NCI-H510A (cell line): ENCODE results near the gene SLCO2A1.

Source experiments
- DNase-seq: peaks from one replicate; lab custom pipeline; 2025; lab: John Stamatoyannopoulos, UW

The SLCO2A1 gene

DNA sequence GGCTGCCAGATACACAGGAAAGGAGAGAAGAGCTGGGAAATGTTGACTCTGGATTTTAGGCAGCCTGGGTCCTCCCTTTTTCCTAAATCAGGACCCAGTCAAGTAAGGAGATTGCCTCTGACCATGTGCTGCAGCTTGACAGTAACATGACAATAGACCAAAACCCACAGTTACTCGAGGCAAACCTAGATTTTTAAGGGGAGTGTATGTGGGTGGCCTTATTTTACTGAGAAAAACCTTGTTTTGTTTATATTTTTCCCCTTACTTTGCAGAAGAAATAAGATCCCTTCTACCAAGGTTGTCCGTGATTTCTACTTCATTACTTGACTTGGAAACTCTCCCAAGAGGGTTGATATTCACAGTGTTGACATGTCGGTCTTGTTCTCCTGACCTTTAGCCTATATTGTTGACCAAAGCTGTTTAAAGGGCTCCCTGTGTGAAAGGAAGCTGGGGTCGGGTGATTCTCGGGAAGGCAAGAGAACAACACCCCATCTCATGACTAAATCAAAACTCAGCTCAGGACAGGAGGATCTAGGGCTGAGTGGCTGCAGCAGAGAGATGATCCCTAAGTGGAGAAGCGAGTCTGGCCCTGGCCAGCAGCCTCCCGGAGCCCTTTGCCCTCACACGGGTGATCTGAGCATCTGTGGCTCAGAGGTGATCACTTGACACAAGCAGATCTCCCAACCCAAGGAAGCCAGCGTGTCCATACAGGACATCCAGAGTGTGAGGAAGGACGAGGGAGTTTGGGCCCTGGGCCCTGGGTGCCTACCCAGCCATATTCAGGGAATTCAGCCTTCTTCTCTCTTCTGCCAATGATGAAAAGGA, 31.0 kb upstream of the SLCO2A1 start:
- no peak for DNase-seq

- no peak for DNase-seq
Observed at GRCh38 chr3:134059671-134060560, 30.2 kb upstream of the SLCO2A1 start.

DNA sequence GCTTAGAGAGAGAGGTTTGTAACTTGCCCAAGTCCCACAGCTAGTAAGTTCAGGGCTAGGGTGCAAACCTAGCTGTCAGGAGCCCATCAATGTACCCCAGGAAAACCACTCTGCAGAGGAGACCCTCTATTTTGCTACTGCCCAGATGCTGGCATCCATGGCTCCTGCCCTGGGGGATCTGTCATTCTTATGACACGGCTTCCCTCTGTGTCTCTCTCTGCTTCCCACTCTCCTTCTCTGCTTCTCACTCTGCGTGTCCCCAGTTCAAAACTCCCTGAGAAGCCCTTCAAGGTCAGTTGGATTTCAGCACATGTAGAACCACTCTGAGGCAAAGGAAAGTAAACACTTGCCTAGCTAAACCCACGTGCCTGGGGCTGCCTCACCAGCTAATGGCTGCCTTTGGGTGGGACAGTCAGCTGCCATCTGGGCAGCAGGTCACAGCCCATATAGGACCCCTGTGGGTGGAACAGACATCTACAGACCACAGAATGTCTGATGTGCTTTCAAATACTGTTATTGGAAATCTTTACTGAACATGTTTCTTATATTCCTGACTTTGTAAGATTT, 29.4 kb upstream of the SLCO2A1 start:
- no peak for DNase-seq

- no peak for DNase-seq
Observed at GRCh38 chr3:134057654-134058110, 28.0 kb upstream of the SLCO2A1 start.

DNA sequence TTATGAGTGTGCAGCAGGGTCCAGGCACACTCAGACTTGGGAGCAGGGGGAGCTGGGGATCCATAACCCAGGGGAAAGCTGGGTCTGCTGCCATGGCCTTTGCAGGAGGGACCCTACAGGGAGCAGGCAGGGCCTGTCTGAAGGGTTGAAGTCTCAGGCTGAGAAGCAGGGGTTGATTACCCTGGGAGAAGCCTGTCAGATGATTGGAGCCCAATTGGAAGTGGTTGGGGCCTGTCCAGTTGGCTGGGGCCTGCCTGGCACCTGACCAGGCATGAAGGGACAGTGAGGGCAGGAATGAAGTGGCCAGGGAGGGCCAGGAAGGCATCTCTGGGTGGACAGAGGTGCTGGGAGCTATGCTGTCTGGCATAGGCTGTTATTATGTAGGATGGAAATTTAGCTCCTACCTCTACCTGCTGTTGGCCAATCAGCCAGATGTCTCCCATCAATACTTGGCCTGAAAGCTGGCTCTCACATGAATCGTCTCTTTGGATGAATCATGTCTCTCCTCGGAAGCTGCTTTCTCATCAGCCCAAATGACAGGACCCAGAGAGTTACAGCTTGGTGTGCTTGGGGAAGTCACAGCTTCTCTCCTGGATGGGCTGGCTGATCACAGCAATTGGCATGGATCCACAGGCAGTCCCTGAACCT, 27.4 kb upstream of the SLCO2A1 start:
- DNase-seq, result no peak

DNA sequence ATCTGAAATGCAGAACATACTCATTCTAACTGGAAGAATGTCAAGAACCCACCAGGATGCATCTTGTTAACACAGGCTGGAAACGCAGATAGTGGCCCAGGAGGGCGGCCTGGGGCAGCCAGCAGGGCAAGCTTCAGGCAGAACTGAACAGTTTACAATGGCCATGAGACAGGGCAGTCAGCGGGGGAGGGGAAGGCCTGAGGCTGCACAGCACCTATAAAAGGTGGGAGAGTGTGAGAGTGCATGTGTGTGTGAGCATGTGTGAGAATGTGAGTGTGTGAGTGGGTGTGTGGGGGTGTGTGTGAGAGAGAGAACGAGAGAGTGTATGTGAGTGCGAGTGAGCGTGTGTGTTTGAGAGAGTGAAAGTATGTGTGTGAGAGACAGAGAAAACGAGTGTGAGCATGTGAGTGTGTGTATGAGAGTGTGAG, 26.8 kb upstream of the SLCO2A1 start:
- DNase-seq, result no peak

- no peak for DNase-seq
Observed at GRCh38 chr3:134055661-134056060, 25.9 kb upstream of the SLCO2A1 start.

DNA sequence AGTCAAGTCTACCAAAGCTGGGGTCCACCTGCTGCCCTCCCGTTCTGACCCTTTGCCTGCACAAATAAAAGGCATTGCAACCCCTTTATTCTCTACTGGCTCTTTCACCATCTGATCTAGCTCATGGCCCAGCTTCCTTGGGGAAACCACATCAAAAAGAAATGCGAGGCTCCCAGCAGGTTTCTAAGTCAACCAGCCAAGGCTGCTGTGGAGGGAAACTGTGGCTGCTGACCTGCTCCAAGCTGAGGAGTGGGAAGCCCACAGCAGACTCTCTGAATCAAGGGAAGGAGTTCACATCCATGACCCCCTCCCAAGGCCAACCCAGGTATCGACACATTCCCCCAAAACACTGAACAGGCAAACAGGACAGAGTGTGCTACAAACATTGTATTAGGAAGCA, 25.2 kb upstream of the SLCO2A1 start:
- DNase-seq, result no peak

DNA sequence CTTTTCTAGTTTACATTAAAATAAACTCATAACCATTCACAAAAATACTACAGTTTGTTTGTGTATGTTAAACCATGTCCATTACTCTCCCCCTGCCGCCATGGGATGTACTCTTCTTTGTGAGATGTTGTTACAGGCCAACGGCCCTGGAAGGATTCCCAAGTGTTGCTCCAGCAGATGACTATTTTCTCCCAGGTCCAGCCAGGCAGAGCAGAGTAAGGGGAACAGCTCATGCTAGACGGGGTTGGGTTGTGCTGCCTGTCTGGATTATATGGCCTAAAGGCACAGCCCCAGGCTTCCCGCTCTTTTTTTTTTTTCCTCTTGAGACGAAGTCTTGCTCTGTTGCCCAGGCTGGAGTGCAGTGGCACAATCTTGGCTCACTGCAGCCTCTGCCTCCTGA, 24.5 kb upstream of the SLCO2A1 start:
- no peak for DNase-seq

DNA sequence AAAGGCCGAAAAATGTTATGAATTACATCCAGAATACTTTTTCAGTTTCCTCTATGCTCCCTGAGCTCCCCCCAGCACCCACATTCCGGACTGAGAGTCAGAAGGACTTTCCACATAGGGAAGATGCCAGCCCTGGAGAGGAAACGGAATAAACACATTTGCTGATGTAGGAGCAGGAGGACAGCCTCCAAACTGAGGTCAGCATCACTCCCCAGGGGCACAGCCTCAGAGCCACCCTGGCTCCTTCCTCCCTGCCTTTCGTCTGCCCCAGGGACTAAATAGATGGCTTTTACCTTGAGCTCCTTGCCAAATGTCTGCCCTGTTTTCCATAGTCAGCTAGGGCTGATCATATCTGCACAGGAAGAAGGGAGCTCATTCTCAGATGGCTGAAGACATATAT, 22.6 kb upstream of the SLCO2A1 start:
- DNase-seq, result no peak

- DNase-seq, result no peak
Observed at GRCh38 chr3:134049676-134050075, 20.0 kb upstream of the SLCO2A1 start.

DNA sequence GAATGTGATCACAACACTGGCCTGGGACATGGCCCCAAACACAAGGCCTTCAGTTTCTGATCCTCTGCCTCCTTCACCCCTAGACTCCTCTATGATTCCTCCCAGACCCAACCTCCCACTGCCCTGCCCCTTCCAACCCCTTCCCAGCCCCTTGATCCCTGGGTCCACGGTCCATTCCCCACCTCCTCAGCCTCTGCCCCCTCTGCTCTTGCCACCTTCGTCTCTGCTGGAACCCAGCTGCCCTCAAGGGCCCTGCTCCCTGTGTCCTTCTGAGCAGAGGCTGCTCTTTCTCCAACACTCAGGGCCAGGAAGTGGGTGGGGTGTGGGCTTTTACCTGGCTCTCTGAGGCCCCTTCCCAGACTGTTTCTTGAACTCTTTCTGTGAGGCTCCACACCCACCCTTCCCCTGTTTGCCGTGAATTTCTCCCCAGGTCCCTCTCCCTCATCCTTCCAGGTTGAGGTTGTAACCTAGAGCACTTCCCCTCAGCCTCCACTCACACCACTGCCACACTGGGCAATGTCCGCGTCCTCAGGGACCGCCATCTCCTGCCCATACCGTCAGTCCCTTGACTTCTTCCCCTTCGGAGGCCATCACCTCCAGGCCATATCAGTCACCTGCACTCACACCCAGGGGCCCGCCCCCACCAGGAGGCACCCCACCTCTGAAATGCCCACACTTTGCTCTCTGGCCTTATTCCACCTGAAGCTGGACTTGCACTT, 18.7 kb upstream of the SLCO2A1 start:
- DNase-seq, result no peak

- DNase-seq, result no peak
Observed at GRCh38 chr3:134044459-134044858, 14.7 kb upstream of the SLCO2A1 start.

GRCh38 chr3:134040066-134040465, 10.3 kb upstream of the SLCO2A1 start:
- DNase-seq, result no peak

DNA sequence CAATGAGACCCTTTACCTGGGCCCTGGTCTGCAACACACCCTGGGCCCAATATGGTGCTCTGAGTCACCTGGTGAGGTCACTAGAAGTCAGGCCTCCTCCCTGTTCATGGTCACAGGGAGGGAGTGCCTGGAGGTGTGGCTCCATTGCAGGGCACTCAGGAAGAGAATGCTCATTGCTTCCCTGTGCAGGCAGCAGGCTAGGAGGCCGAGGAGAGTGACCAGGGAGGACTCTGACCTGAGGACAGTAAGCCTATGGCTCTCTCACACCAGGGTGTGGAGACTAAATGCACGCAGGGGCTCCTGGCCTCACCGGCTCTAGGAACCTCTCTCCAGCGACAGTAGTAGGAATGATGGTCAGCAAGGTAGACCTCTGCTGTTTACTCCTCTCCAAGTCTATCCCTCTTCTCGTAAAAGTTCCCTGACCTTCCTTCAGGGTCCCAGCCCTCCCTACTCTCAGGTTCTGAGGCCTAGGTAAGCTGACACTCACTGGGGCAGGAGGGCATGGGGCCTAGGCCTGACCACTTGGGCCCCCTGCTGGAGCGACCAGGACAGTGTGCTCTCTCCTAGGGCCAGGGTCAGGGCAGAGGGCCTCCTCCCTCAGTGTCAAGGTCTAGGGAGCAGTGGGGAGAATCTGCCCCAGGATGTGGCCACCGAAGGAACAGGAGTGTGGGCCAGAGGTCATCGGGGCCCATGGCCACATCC, 9.6 kb upstream of the SLCO2A1 start:
- no peak for DNase-seq

GRCh38 chr3:134038716-134039115, 9.0 kb upstream of the SLCO2A1 start:
- no peak for DNase-seq

DNA sequence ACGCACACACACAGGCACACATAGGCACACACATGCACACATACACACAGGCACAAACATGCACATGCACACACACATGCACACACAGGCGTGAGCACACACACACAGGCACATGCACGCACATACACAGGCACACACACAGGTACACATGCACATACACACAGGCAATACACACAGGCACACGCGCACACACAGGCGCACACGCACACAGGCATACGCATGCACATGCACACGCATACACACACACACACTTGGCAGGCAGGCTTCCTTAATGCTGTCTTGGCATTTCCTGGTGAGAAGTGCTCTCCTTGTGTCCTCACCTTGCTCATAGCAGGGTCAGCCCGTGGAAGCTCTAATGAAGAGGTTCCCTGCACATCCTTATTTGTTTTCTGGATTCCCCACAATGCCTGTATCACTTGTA, 8.4 kb upstream of the SLCO2A1 start:
- DNase-seq, result no peak

DNA sequence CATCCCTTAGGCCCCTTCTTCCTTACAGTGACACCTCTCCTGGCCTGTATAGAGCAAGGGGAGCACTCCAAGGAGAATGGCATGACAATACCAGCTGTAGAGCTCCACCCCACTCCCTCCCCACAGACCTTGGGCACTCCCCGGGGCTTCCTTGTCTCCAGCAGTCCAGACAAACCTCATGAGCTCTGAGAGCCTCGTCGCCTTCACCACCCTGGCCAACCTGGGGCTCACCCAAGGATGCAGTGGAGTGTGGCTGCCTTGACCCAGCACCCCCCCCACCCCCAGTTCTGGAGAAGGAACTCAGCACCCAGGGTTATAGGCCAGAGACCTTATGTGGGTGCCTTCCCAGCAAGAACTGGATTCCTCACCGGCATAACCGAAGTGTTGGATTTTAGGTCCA, 7.4 kb upstream of the SLCO2A1 start:
- no peak for DNase-seq

GRCh38 chr3:134036291-134036690, 6.6 kb upstream of the SLCO2A1 start:
- no peak for DNase-seq

- no peak for DNase-seq
Observed at GRCh38 chr3:134035836-134036235, 6.1 kb upstream of the SLCO2A1 start.
